ENCODE data around the gene BTNL3. TPM values are rescaled to one million over a fixed set of nuclear protein-coding genes. Genes with fewer than 3 reads are reported as not detected.

The BTNL3 gene
- total RNA-seq, 2 experiments from 2014 or later: not detected

GRCh38 chr5:181035991-181036815, 47.6 kb downstream of the BTNL3 start:
- no peaks in the 10 kb centered on the region for H3K36me3 Mint-ChIP-seq (ENCODE audit: low read depth)
- peaks cover 24% of the 10 kb centered on the region for H3K27me3 Mint-ChIP-seq
- H3K4me3 Mint-ChIP-seq: no peak overlapping the region
- Histone ChIP-seq H3K36me3 (ENCODE audit: insufficient read depth, low read length) (no peaks in the 10 kb centered on the region), H3K9me3 (ENCODE audit: control insufficient read depth in 1 of 2, insufficient read depth in 1 of 2, low read length in 2 of 2) (peaks cover 0 to 20% of the 10 kb centered on the region in 2 experiments), H3K27ac (ENCODE audit: low read depth in 1 of 2, low read length in 2 of 2) (no peak overlapping the region), H3K4me3 (ENCODE audit: low read length) (no peak overlapping the region), H3K4me1 (ENCODE audit: insufficient read depth, low read length) (no peaks in the 10 kb centered on the region), H3K27me3 (ENCODE audit: control insufficient read depth in 1 of 2, insufficient read depth in 2 of 2, low read length in 2 of 2) (peaks cover 4 to 14% of the 10 kb centered on the region in 2 experiments)
- no peaks in the 10 kb centered on the region for H3K9me3 Mint-ChIP-seq
- ATAC-seq (ENCODE audit: poor library complexity) (no peak), DNase-seq (no peak)
- ChIA-PET CTCF (no interaction called here), POLR2A (no interaction called here)
- intact Hi-C loops (cut with DNase I, micrococcal nuclease): no loop called here
- no peak overlapping the region for H3K27ac Mint-ChIP-seq
- H3K4me1 Mint-ChIP-seq (ENCODE audit: low read depth): no peaks in the 10 kb centered on the region
- TF ChIP-seq CTCF (IDR thresholded peaks at IDR 0.05): no peak

GRCh38 chr5:181036816-181037364, 48.2 kb downstream of the BTNL3 start:
- intact Hi-C loops (cut with DNase I, micrococcal nuclease): no loop called here
- DNase-seq (no peak), ATAC-seq (ENCODE audit: poor library complexity) (no peak)
- no peak for TF ChIP-seq CTCF (IDR thresholded peaks at IDR 0.05)
- H3K36me3 ChIP-seq (ENCODE audit: insufficient read depth, low read length): no peaks in the 10 kb centered on the region
- Mint-ChIP-seq H3K4me1 (ENCODE audit: low read depth) (no peaks in the 10 kb centered on the region), H3K27me3 (peaks cover 29% of the 10 kb centered on the region), H3K27ac (no peak overlapping the region), H3K36me3 (ENCODE audit: low read depth) (no peaks in the 10 kb centered on the region), H3K4me3 (no peak overlapping the region), H3K9me3 (no peaks in the 10 kb centered on the region)
- H3K9me3 ChIP-seq (ENCODE audit: control insufficient read depth in 1 of 2, insufficient read depth in 1 of 2, low read length in 2 of 2): peaks cover 0 to 20% of the 10 kb centered on the region in 2 experiments
- H3K4me3 ChIP-seq (ENCODE audit: low read length): no peak overlapping the region
- peaks cover 5 to 14% of the 10 kb centered on the region in 2 experiments for H3K27me3 ChIP-seq (ENCODE audit: control insufficient read depth in 1 of 2, insufficient read depth in 2 of 2, low read length in 2 of 2)
- ChIA-PET CTCF (no interaction called here), POLR2A (no interaction called here)
- no peaks in the 10 kb centered on the region for H3K4me1 ChIP-seq (ENCODE audit: insufficient read depth, low read length)
- H3K27ac ChIP-seq (ENCODE audit: low read depth in 1 of 2, low read length in 2 of 2): no peak overlapping the region

GRCh38 chr5:181037365-181037861, 48.8 kb downstream of the BTNL3 start:
- no peaks in the 10 kb centered on the region for H3K36me3 Mint-ChIP-seq (ENCODE audit: low read depth)
- no peaks in the 10 kb centered on the region for H3K4me1 ChIP-seq (ENCODE audit: insufficient read depth, low read length)
- peaks cover 0 to 15% of the 10 kb centered on the region in 2 experiments for H3K9me3 ChIP-seq (ENCODE audit: control insufficient read depth in 1 of 2, insufficient read depth in 1 of 2, low read length in 2 of 2)
- no peaks in the 10 kb centered on the region for H3K9me3 Mint-ChIP-seq
- peaks cover 34% of the 10 kb centered on the region for H3K27me3 Mint-ChIP-seq
- H3K27ac ChIP-seq (ENCODE audit: low read depth in 1 of 2, low read length in 2 of 2): no peak overlapping the region
- H3K27me3 ChIP-seq (ENCODE audit: control insufficient read depth in 1 of 2, insufficient read depth in 2 of 2, low read length in 2 of 2): peaks cover 9 to 18% of the 10 kb centered on the region in 2 experiments
- H3K4me3 Mint-ChIP-seq: no peak overlapping the region
- TF ChIP-seq CTCF (IDR thresholded peaks at IDR 0.05): no peak
- no peak overlapping the region for H3K4me3 ChIP-seq (ENCODE audit: low read length)
- no peaks in the 10 kb centered on the region for H3K4me1 Mint-ChIP-seq (ENCODE audit: low read depth)
- H3K27ac Mint-ChIP-seq: no peak overlapping the region
- DNase-seq (no peak), ATAC-seq (ENCODE audit: poor library complexity) (no peak)
- intact Hi-C loops (cut with DNase I, micrococcal nuclease): no loop called here
- H3K36me3 ChIP-seq (ENCODE audit: insufficient read depth, low read length): no peaks in the 10 kb centered on the region
- POLR2A ChIA-PET: no interaction called here
- CTCF ChIA-PET: no interaction called here
